Left cardiac atrium (tissue), 4 donors: Measurements from ENCODE around the gene KCNIP3. TPM values are rescaled to one million over a fixed set of nuclear protein-coding genes. Genes with fewer than 3 reads are reported as not detected.
"Not testable (repeated sequence)": the region's sequence is repeated elsewhere in the genome, so short reads cannot be mapped to it uniquely, and the experiment has no call there.

Experiments used
- ATAC-seq, 2 donors: fragments of 200-7000 bp; cut with Tn5 transposase; one replicate each; pipeline ENCODE4 v1.9.1; 2020; ENCODE audit warnings: mild to moderate bottlenecking in 2 of 2, moderate library complexity in 2 of 2
- DNase-seq: peaks from one replicate; pipeline ENCODE4 v3.0.0-alpha.2; 2020
- intact Hi-C, 2 donors: fragments of 100-400 bp; cut with DNase I; formaldehyde crosslinking; loops; one replicate each; pipeline versions ENCODE4 v1.14.1 to v1.15.1; 2022 to 2023
- long read RNA-seq: library from polyadenylated mRNA; unstranded; transcript quantifications from one replicate; pipeline ENCODE4 v2.0.0, GENCODE V29; 2021
- total RNA-seq, 2 donors: library from RNA; stranded (reverse); fragmentation: NEBNext Ultra II Directional; extraction: Animal tissue kit (Norgen Biotek cat#: 25700); gene quantifications; one replicate each; pipeline ENCODE4 v1.2.1, GENCODE V29; 2021
- donor health status: DM: no; HTN: yes; CAD: no.
- donor health status: DM: no; HTN: yes; CAD: no; lungs with severe emphysema.
- donor health status: DM: yes; HTN: yes; CAD: no.
- donor health status: Dilated cardiomyopathy.

The KCNIP3 gene
- 1 to 10 TPM; 2.6 to 4.1 TPM for total RNA-seq
- long read RNA-seq, result 0 reads

DNA sequence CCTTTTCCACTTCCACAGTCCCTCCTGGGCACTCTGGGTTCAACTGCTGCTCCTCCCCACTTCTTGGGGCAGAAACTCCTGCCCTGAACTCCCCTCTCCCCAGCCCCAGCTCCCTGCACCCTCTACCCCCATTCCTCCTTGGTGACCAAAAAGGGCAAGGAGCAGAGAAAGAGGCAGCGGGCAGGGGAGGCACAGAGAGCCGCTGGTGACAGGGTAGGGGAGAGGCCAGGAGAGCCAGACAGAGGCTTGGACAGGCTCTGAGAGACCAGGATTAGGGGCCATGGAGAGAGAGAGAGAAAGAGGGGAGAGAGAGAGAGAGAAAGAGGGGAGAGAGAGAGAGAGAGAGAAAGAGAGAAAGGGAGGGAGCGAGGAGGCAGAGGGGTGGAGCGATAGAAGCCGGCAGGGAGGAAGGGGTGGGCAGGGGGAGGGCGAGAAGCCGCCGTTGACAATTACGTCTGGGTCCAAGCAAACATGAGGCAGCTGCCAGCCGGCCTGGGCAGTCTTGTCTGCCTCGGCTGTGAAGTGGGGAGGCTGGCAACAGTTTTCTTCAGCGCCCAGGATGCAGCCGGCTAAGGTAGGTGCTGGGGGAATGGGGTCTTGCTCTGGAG, at the start of gene KCNIP3:
Gene KCNIP3 (plus strand): TSS at position 468 of the 608 bp plus-strand sequence. CDS start 92 bp downstream, at position 560.
- intact Hi-C loops, result no loop called here
- ATAC-seq (peak; percentile 28 to 56), DNase-seq (no peak)

DNA sequence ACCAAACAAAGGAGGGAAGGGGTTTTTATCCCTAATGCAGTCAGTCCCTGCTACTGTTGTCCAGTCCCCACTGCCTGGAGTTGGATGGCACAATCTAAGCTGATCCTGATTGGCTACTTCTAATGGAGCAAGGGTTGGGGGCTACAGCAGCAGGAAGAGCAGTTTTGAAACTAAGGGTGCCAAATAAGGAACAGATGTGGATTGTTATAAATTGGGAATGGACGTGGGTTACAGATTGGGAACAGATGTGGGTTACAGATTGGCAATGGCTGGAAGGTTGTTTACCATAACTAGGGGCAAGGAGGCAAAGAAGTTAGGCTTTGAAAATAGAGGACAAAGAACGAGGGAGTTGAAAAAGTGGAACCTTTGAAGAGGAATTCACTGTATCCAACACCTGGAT, 38.9 kb upstream of the KCNIP3 start:
- intact Hi-C loops, result no loop called here
- DNase-seq (no peak), ATAC-seq (no peak)

DNA sequence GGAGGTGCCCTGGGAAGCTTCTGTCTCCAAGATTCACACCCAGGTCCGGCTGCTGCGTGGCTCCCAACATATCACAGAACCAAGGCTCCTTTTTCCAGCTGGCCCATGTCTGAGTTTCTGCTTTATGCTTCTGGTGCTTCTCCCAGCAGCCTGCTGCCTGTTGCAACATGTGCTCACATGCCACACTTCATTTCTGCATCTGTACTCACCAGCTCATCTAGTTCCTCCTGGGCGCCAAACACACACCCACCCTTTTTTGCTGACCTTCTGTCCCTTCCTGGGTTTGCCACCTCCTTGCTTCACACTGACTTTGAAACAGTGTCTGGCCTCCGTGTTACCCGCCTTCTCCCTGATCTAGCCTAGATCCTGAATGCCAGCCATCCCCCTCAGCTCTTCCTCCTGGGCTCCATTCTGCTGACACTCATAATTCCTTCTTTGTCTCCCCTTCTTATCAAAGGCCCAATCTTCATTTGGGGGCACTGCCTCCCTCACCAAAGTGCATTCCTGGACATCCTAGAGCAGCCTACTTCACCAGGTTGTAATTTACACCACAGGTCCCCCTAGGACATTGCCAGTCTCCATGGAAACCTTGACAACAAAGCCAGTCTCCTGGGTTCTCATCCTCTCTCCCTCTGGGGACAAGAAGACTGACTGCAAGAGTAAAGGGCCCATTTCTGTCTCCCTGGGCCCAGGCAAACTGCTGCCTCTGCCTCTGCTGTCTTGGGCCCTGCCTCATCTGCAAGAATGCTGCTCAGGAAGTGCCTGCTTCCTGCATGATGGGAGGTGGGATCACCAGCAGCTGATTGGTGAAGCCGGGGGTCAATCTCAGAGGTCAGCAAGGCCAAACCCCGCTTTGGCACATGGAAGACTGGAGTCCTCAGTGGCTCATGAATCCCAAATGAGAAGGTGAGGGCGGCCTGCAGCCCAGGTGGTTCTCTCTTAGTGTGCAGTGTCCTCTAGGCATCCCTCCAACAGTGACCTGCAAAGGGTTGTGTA, 36.8 kb upstream of the KCNIP3 start:
- no peak for ATAC-seq
- DNase-seq, result no peak
- intact Hi-C loops, result no loop called here

DNA sequence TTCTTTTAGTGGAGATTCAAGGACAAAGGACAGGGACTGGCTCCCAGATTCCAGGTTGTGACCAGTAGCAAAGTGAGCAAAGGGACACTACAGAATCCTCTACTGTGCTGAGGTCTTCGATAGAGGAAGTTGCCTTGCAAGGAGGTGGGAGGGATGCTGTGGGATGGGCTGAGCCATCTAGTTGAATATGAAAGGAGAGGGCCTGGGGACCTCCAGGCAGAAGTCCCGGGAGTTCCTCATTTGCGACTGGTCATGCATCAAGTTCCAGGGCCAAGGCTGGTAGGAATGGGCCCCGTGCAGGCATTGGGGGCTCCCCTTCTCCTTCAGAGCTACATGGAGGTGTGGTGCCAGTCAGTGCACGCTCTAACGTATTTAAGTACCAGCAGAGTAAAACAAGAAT, 35.5 kb upstream of the KCNIP3 start:
- ATAC-seq (no peak), DNase-seq (no peak)
- intact Hi-C loops, result no loop called here

DNA sequence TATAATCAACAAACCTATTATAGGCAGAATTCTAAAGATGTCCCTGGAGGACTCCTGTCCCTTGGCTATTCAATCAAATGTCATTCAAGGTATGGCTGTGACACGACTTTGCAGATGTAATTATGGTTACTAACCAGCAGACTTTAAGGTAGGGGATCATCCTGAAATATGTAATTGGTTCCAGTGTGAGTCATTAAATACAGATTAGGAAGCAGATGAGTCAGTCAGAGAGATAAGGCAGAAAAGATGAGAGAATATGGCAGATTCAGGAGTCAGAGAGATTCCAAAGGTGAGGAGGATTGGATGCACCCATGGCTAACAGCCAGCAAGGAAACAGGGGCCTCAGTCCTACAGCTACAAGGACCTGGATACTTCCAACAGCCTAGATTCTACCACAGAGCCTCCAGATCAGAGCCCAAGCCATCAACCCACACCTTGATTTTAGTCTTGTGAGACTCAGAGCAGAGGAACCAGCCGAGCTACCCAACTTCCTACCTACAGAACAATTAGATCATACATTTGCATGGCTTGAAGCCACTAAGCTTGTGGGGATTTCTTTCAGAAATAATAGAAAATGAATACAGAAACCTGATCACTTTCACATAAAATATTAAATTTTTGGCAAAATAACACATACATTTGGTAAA, 34.1 kb upstream of the KCNIP3 start:
- peak in 1 of 2 donors; percentile 30 for ATAC-seq
- intact Hi-C loops, result no loop called here
- no peak for DNase-seq

DNA sequence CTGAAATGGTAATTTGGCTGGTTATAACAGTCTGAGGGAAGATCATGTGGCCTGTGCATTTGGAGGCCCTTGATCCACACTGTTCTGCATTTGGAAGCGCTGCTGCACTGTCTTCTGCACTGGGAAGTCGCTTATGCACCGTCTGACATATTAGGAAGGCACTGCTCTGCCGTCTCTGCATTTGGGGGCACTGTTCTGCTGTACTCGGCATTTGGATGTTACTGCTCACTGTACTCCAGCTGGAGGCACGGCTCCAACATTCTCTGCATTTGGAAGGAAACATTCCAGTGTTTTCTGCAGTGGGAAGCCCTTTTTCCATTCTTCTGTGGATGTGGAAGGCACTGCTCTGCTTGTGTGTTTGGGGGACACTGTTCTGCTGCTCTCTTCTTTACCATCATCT, 32.5 kb upstream of the KCNIP3 start:
- DNase-seq (no peak), ATAC-seq (no peak)
- intact Hi-C loops, result no loop called here

DNA sequence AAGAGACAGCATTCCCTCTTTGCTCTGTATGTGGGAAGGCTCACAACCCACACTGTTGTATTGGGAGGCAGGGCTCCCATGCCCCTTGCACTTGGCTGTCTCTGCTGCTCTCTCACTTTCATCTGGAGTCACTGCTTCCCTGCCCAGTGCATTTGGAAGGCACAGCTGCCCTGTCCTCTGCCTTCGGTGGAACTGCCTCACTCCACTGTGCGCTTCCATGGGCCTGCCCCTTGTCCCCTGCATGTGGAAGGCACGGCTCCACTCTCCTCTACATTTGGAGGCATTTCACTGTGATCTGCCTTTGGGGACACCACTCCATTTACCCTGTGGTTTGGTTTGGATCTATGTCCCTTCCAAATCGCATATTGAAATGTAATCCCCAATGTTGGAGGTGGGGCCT, 32.0 kb upstream of the KCNIP3 start:
- intact Hi-C loops, result no loop called here
- DNase-seq (no peak), ATAC-seq (no peak)

DNA sequence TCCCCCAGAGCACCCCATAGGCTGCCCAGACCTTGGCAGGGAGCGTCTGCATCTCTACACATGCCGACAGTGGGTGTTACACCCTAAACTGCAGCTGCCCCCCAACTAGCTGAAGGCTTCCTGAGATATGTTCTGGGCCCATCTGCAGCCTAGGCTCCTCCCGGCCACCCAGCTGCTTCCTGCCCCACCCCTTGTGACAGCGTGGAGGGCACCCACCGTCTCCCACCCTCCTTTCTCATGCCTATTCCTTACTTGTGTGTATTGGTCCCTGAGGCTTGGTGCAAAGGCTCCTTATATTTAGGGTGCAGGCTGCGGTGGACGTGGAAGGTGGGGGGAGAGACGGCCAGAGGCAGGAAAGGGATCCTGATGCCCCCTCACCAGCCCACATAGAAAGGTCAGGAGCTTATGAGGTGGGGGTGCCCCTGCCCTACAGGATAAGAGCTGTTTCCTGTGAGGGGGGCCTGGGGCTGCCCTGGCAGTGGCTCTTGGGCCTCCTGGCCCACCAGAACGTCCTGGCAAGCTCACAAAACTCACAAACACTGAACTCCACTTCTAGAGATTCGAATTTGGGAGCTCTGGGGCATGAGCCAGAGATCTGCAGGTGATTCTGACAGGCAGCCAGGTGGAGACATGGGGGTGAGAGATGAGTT, 30.2 kb upstream of the KCNIP3 start:
- intact Hi-C loops, result no loop called here
- ATAC-seq, result no peak
- no peak for DNase-seq

DNA sequence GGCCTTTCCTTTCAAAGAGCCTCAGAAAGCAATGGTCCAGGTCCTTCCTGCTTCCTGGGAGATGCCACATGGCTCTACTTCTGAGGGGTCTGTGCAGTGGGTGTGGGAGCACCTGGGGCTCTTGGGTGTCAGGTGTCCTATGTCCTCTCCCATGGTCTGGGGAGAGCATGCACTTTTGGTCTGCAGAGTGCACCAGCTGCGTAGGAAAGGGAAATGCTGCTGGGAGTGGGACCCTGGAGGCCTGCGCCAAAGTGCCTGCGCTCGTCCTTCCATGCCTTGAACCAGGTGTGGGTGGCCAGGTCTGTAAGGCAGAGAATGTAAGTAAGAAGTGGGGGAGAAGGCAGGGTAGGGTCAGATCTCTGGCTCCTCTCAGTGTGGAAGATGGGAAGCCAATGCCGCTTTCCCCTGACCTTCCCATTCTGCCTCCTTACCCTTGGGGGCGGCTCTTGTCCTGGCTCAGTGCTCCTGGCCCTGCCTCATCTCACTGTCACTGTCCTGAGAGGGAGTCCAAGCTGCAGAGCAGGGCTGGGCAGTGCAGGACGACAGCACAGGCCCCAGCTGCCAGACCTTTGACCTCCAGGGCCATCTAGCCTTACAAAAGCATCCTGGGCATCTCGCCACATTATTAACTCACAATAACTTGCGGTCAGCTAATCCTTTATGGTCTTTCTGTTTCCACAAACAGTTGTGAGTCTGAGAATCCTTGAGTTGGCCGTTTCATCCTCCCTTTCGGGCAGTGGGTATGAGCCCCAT, 29.5 kb upstream of the KCNIP3 start:
- intact Hi-C loops, result no loop called here
- no peak for DNase-seq
- no peak for ATAC-seq

DNA sequence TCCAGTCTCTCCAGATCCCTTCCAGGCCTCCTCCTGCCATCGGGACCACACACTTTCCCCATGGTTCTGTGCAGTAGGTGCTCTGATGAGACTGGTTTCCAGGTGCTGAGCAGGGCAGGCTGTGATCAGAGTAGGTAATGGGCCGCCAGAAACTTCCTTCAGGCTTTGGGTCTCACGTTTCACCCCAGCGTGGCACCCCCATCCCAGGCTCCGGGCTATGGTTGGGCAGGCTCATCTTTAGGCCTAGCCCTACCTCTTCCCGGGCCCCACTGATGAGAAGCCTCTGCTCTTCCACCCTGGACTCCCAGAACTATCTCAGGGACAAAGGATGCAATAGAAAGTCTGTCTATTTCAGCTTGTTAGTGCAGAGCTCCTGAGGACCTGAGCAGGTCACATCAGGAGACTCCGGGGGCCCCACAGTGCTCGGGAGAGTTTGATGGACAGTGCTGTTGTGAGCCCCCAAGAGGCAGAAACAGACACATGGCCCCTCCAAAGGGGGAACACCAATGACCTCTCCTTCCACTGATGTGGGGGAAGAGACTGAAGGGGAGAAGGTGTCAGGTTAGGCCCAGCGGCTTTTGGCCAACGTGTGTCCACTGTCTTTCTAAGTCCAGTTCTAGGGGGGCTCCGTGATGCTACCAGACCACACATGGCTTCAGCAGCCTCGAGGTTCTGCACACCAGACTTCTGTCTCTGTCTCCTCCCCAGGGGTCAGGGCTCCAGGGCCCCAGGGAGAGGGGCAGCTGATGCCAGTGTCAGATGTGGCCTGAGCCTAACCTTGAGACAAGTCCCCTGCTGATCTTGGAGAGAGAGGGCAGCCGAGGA, 28.7 kb upstream of the KCNIP3 start:
- DNase-seq, result no peak
- no peak for ATAC-seq
- intact Hi-C loops, result no loop called here

DNA sequence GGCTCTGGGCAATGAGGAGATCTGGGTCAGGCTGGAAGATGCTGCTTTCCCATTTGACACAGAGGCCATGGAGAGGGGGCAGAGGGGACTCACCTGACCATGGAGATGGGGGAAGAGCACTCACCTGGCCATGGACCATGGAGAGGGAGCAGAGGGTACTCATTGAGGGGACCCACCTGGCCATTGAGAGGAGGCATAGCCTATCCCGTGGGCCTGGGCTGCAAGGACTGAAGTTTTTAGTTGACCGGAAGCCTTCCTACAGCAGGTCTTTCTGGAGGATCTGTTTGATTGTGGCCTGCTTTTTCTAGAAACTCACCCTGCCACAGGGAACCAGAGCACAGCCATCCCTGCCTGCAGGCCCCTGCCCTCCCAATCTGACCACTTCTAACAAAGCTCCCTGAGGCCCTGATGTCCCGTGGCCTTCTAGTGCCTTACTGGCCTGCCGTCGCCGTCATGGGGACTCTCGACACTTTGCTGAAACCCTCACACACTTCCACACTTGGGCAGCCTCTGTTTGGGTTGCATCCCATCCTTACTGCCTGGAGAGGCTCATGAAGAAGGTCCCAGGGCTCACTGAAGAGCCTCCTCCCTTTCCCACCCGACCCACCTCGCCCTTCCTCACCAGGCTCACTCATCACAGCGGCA, 28.0 kb upstream of the KCNIP3 start:
- intact Hi-C loops, result no loop called here
- no peak for ATAC-seq
- DNase-seq, result no peak

DNA sequence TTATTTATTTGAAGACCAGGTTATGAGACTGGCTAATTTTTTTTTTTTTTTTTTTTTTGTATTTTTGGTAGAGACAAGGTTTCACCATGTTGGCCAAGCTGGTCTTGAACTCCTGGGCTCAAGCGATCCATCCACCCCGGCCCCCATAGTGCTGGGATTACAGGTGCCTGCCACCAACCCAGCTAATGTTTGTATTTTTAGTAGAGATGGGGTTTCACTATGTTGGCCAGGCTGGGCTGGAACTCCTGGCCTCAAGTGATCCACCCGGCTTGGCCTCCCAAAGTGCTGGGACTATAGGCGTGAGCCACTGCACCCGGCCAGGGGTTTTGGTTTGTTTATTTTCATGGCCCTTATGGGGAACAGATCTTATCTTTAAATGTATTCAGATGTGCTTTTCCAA, 27.4 kb upstream of the KCNIP3 start:
- intact Hi-C loops, ATAC-seq, DNase-seq: not testable (repeated sequence)

DNA sequence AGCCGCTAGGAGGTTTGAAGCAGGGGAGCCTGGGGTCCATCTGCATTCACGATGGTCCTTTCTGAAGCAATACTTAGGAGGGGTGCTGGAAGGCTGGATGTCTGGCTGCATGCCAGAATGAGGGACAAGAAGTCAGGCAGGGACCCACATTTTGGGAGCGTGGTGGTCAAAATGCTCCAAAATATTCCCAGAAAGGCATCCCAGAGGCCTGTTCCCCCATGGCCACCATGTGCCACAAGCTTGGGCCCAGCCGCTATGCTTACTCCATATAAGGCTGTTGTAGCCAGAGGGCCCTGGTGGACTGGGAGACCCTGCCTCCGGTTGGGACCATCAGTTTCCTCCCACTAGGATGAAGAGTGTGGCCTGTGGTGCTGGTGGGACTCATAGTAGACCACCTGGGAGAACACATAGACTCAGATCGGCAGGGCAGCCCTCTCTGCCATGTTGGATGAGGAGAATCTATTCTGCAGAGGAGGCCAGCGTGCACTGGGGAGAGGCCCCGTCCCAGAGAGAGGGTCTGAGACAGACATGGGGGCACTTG, 26.5 kb upstream of the KCNIP3 start:
- ATAC-seq (no peak), DNase-seq (no peak)
- intact Hi-C loops, result no loop called here

DNA sequence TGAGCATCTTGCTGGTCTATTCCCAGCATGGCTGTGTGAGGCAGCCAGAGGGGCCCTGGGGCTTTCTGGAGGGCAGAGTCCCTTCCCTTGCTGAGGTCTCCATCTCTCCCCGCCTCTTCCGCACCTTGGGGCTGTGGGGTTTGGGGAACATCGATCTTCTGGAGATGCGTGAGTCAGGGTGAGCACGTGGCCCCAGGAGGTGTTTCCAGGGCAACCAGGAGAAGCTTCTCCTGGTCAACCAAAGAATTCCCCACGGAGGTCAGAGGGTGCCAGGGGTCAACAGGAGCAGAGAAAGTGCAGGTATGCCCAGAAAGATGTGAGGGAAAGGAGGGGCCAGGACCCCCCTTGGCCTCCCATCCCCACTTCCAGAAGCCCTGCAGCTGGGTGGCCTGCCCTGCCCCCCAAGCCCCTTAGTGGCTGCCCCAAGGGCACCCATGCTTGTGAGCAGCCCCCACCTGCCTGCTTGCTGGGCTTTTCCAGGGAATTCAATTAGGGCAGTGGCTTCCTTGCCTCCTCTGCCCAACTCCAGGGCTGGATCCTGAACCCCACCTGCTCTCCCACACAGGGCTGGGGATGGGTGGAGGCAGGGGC, 25.7 kb upstream of the KCNIP3 start:
- DNase-seq (no peak), ATAC-seq (no peak)
- intact Hi-C loops, result no loop called here

DNA sequence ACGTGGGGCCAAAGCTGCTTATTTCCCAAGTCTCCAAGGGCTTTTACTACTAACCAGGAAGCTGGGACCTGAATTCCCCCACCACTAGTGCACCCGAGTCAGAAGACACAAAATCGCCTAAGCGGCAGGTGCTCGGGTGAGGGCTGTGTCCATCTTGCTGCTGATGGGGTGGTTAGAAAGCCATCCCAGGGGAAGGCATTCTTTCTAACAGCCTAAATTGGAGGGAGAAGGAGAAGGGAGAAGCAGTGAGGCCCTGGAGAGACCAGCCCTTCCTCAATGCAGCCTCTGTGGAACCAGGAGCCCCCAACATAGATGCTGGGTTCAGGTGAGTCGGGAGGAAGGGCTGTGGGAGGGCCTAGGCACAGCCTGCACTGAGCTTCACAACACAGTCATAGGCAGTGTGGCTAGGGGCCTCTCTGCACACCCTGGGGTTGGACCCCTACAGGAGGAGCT, 24.8 kb upstream of the KCNIP3 start:
- intact Hi-C loops, result no loop called here

DNA sequence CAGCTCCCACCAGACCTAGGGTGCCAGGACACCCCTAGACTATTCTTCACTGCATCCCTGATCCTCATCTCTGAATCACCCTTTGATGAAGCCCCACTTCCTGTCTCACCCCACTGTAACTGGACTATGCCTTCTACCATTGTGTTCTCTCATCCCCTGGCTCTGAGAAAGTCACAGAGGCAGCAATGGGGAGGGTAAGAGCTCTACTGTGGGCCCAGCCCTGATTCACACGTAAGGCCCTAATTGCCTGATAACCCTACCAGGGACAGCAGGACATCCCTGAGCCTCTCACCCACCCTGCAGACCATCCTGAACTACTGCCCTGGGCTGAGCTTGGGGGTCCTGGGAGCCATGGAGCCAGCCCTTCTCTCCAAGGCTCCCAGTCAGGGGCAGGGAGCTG, 24.4 kb upstream of the KCNIP3 start:
- no peak for ATAC-seq
- no peak for DNase-seq
- intact Hi-C loops, result no loop called here

More for the DNA sequence above, 24.8 kb upstream of the KCNIP3 start:
- ATAC-seq, result no peak
- DNase-seq, result no peak
